ENCODE data around the gene GRHL1.

GRHL1 gene

DNA sequence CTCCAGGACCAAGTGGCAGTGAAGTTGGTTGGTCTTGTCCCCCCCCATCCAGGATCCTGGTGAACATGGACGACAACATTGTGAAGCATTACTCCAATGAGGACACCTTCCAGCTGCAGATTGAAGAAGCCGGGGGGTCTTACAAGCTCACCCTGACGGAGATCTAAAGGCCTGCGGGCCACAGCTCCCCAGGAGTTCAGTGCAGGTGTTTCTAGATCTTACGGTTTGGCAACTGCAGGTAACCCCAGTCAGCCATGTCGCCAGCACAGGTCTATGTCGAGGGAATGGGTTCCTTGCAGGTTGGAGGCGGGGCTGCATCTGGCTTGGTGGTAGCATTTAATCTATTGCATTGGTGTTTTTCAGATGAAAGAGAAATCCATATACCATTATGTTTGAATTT is 49.0 kb downstream of the GRHL1 start:
- no peak for TF ChIP-seq FOXP2 (optimal IDR thresholded peaks at IDR 0.05; ENCODE audit: borderline replicate concordance, extremely low read depth, extremely low read length, insufficient read depth)
- TF ChIP-seq, protein P1, sequence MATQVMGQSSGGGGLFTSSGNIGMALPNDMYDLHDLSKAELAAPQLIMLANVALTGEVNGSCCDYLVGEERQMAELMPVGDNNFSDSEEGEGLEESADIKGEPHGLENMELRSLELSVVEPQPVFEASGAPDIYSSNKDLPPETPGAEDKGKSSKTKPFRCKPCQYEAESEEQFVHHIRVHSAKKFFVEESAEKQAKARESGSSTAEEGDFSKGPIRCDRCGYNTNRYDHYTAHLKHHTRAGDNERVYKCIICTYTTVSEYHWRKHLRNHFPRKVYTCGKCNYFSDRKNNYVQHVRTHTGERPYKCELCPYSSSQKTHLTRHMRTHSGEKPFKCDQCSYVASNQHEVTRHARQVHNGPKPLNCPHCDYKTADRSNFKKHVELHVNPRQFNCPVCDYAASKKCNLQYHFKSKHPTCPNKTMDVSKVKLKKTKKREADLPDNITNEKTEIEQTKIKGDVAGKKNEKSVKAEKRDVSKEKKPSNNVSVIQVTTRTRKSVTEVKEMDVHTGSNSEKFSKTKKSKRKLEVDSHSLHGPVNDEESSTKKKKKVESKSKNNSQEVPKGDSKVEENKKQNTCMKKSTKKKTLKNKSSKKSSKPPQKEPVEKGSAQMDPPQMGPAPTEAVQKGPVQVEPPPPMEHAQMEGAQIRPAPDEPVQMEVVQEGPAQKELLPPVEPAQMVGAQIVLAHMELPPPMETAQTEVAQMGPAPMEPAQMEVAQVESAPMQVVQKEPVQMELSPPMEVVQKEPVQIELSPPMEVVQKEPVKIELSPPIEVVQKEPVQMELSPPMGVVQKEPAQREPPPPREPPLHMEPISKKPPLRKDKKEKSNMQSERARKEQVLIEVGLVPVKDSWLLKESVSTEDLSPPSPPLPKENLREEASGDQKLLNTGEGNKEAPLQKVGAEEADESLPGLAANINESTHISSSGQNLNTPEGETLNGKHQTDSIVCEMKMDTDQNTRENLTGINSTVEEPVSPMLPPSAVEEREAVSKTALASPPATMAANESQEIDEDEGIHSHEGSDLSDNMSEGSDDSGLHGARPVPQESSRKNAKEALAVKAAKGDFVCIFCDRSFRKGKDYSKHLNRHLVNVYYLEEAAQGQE (IDR thresholded peaks at IDR 0.05; ENCODE audit: insufficient read depth in 1 of 2, low read depth in 2 of 2, low read length in 2 of 2) = no peak
- TF ChIP-seq TAF1 (IDR thresholded peaks at IDR 0.05; ENCODE audit: borderline replicate concordance, insufficient read depth, low read length) = no peak
- no peak for TF ChIP-seq SIN3A (IDR thresholded peaks at IDR 0.05; ENCODE audit: borderline replicate concordance, insufficient read depth, low read length)
- TF ChIP-seq POLR2AphosphoS5 (IDR thresholded peaks at IDR 0.05; ENCODE audit: low read depth, low read length) = no peak

DNA sequence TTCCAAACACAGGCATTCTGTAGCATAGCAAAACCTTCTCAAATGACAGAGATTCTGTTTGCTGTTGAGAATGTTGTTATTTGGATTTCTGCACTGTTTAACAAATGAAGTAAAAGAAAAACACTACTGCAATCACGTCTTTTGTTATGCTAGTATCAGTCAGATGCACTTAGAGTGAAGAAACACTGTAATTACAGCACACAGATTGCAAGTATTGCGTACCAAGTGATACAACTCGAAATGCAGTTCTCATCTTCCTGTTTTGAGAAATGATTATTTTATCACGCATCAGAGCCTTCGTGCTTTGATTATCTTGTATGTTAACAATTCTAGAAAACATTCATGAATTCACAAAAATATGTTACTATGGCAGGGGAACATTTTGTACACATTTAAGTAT is 50.1 kb downstream of the GRHL1 start:
- TF ChIP-seq TAF1 (IDR thresholded peaks at IDR 0.05; ENCODE audit: borderline replicate concordance, insufficient read depth, low read length) (no peak), SIN3A (IDR thresholded peaks at IDR 0.05; ENCODE audit: borderline replicate concordance, insufficient read depth, low read length) (no peak), FOXP2 (optimal IDR thresholded peaks at IDR 0.05; ENCODE audit: borderline replicate concordance, extremely low read depth, extremely low read length, insufficient read depth) (no peak), POLR2AphosphoS5 (IDR thresholded peaks at IDR 0.05; ENCODE audit: low read depth, low read length) (no peak)
- TF ChIP-seq, protein P1 (IDR thresholded peaks at IDR 0.05; ENCODE audit: insufficient read depth in 1 of 2, low read depth in 2 of 2, low read length in 2 of 2) = no peak

DNA sequence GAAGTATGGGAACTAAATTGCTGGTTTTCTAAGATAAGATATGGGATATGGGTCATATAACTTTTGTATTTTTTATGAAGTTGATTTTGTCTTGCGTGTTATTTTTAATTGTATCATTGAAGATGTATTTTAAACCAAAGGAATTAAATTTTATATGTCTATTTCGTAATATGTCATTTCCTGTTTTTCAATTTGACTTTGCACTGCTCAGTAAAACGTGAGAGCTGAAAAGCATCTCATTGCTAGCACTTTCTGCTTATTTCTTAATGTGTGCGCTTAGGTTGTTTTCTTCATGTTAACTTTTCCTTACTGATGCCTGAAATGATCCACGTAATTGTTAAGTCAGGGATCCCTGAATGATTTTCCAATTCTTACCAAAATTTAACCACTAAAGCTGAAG is 50.6 kb downstream of the GRHL1 start:
- TF ChIP-seq SIN3A (IDR thresholded peaks at IDR 0.05; ENCODE audit: borderline replicate concordance, insufficient read depth, low read length) = no peak
- no peak for TF ChIP-seq TAF1 (IDR thresholded peaks at IDR 0.05; ENCODE audit: borderline replicate concordance, insufficient read depth, low read length)
- no peak for TF ChIP-seq POLR2AphosphoS5 (IDR thresholded peaks at IDR 0.05; ENCODE audit: low read depth, low read length)
- TF ChIP-seq, protein P1 (IDR thresholded peaks at IDR 0.05; ENCODE audit: insufficient read depth in 1 of 2, low read depth in 2 of 2, low read length in 2 of 2) = no peak
- TF ChIP-seq FOXP2 (optimal IDR thresholded peaks at IDR 0.05; ENCODE audit: borderline replicate concordance, extremely low read depth, extremely low read length, insufficient read depth) = no peak

DNA sequence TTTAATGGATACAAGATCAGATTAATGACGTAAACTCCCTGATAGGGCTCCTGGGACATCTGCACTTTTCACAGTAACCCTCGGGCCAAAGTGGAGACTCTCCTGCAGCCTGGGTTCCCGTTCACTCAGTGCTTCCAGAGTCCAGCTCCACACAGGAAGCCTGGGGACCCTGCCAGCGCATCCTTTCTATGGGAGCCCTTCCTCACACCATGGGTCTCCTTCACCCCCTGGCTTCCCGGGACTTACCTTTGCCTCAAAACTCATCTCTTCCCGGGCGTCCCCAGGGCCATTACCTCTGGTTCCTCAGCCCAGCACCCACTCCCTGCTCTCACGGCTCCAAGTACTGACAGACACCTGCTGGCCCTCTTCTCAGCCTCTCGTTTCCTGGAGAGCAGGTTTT is 51.2 kb downstream of the GRHL1 start:
- no peak for TF ChIP-seq POLR2AphosphoS5 (IDR thresholded peaks at IDR 0.05; ENCODE audit: low read depth, low read length)
- no peak for TF ChIP-seq TAF1 (IDR thresholded peaks at IDR 0.05; ENCODE audit: borderline replicate concordance, insufficient read depth, low read length)
- TF ChIP-seq, protein P1 (IDR thresholded peaks at IDR 0.05; ENCODE audit: insufficient read depth in 1 of 2, low read depth in 2 of 2, low read length in 2 of 2) = no peak
- no peak for TF ChIP-seq SIN3A (IDR thresholded peaks at IDR 0.05; ENCODE audit: borderline replicate concordance, insufficient read depth, low read length)
- no peak for TF ChIP-seq FOXP2 (optimal IDR thresholded peaks at IDR 0.05; ENCODE audit: borderline replicate concordance, extremely low read depth, extremely low read length, insufficient read depth)
